ENCODE measurements around the gene IRF2BP2. TPM values are rescaled to one million over a fixed set of nuclear protein-coding genes. Genes with fewer than 3 reads are reported as not detected.

The IRF2BP2 gene
- total RNA-seq, 1 donor from 2014 or later: 199 TPM

DNA sequence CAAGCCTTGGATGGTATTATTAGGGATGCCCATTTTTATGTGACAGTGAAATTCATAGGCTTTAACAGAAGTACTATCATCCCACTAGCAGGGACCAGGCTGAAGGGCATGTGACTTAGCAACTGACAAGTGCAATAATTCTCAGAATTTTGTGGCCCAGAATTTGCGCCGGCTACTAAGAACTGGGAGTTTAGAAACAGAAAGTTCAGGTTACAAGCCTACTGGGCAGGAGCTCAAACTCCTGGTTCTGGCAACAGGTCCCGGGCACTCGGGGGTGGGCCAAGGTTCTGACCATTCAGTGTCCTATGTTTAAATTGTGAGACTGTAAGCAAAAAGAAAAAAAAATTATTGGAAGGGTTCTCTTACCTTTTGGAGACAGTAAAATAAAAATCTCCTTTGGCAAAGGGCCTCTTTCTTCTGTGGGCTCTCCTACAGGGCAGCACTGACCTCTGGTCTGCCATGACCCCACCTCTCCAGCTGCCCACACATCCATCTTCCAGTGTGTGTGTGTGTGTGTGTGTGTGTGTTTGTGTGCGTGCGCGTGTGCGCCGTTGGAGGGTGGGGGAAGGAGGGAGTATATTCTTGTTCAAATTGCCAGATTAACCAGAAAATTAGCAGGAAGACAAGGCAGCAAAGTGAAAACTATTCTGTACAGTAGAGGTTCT, 26.1 kb downstream of the IRF2BP2 start:
- TF ChIP-seq, protein P1, sequence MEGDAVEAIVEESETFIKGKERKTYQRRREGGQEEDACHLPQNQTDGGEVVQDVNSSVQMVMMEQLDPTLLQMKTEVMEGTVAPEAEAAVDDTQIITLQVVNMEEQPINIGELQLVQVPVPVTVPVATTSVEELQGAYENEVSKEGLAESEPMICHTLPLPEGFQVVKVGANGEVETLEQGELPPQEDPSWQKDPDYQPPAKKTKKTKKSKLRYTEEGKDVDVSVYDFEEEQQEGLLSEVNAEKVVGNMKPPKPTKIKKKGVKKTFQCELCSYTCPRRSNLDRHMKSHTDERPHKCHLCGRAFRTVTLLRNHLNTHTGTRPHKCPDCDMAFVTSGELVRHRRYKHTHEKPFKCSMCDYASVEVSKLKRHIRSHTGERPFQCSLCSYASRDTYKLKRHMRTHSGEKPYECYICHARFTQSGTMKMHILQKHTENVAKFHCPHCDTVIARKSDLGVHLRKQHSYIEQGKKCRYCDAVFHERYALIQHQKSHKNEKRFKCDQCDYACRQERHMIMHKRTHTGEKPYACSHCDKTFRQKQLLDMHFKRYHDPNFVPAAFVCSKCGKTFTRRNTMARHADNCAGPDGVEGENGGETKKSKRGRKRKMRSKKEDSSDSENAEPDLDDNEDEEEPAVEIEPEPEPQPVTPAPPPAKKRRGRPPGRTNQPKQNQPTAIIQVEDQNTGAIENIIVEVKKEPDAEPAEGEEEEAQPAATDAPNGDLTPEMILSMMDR (IDR thresholded peaks at IDR 0.05; ENCODE audit: partially characterized antibody, unreplicated experiment): no peak
- DNase-seq: no peak
- Mint-ChIP-seq H3K4me1 (ENCODE audit: low read depth, unreplicated experiment) (peaks cover 4% of the 10 kb centered on the region), H3K27ac (ENCODE audit: unreplicated experiment) (no peak overlapping the region), H3K4me3 (ENCODE audit: unreplicated experiment) (no peak overlapping the region), H3K27me3 (ENCODE audit: unreplicated experiment) (peaks cover 4% of the 10 kb centered on the region), H3K9me3 (ENCODE audit: unreplicated experiment) (peaks cover 2% of the 10 kb centered on the region), H3K36me3 (ENCODE audit: unreplicated experiment) (no peaks in the 10 kb centered on the region)

- Mint-ChIP-seq H3K27me3 (ENCODE audit: unreplicated experiment) (peaks cover 4% of the 10 kb centered on the region), H3K27ac (ENCODE audit: unreplicated experiment) (no peak overlapping the region), H3K36me3 (ENCODE audit: unreplicated experiment) (no peaks in the 10 kb centered on the region), H3K4me3 (ENCODE audit: unreplicated experiment) (no peak overlapping the region), H3K9me3 (ENCODE audit: unreplicated experiment) (peaks cover 2% of the 10 kb centered on the region), H3K4me1 (ENCODE audit: low read depth, unreplicated experiment) (peaks cover 4% of the 10 kb centered on the region)
- TF ChIP-seq, protein P1 (IDR thresholded peaks at IDR 0.05; ENCODE audit: partially characterized antibody, unreplicated experiment): no peak
- DNase-seq: no peak
Observed at GRCh38 chr1:234582681-234583301, 27.2 kb downstream of the IRF2BP2 start.

GRCh38 chr1:234582186-234582585, 27.8 kb downstream of the IRF2BP2 start:
- Mint-ChIP-seq H3K27ac (ENCODE audit: unreplicated experiment) (no peak overlapping the region), H3K9me3 (ENCODE audit: unreplicated experiment) (peaks cover 2% of the 10 kb centered on the region), H3K4me3 (ENCODE audit: unreplicated experiment) (no peak overlapping the region), H3K4me1 (ENCODE audit: low read depth, unreplicated experiment) (peaks cover 4% of the 10 kb centered on the region), H3K36me3 (ENCODE audit: unreplicated experiment) (no peaks in the 10 kb centered on the region), H3K27me3 (ENCODE audit: unreplicated experiment) (peaks cover 4% of the 10 kb centered on the region)
- no peak for DNase-seq
- TF ChIP-seq, protein P1 (IDR thresholded peaks at IDR 0.05; ENCODE audit: partially characterized antibody, unreplicated experiment): no peak

GRCh38 chr1:234581063-234581714, 28.8 kb downstream of the IRF2BP2 start:
- H3K4me3 Mint-ChIP-seq (ENCODE audit: unreplicated experiment): no peak overlapping the region
- peaks cover 2% of the 10 kb centered on the region for H3K9me3 Mint-ChIP-seq (ENCODE audit: unreplicated experiment)
- no peaks in the 10 kb centered on the region for H3K36me3 Mint-ChIP-seq (ENCODE audit: unreplicated experiment)
- H3K27ac Mint-ChIP-seq (ENCODE audit: unreplicated experiment): no peak overlapping the region
- TF ChIP-seq, protein P1 (IDR thresholded peaks at IDR 0.05; ENCODE audit: partially characterized antibody, unreplicated experiment): no peak
- H3K4me1 Mint-ChIP-seq (ENCODE audit: low read depth, unreplicated experiment): peaks cover 4% of the 10 kb centered on the region
- no peak for DNase-seq
- H3K27me3 Mint-ChIP-seq (ENCODE audit: unreplicated experiment): peaks cover 4% of the 10 kb centered on the region

- peaks cover 2% of the 10 kb centered on the region for H3K27me3 Mint-ChIP-seq (ENCODE audit: unreplicated experiment)
- no peak overlapping the region for H3K27ac Mint-ChIP-seq (ENCODE audit: unreplicated experiment)
- H3K36me3 Mint-ChIP-seq (ENCODE audit: unreplicated experiment): no peaks in the 10 kb centered on the region
- peaks cover 2% of the 10 kb centered on the region for H3K9me3 Mint-ChIP-seq (ENCODE audit: unreplicated experiment)
- DNase-seq: no peak
- no peaks in the 10 kb centered on the region for H3K4me1 Mint-ChIP-seq (ENCODE audit: low read depth, unreplicated experiment)
- no peak overlapping the region for H3K4me3 Mint-ChIP-seq (ENCODE audit: unreplicated experiment)
- TF ChIP-seq, protein P1 (IDR thresholded peaks at IDR 0.05; ENCODE audit: partially characterized antibody, unreplicated experiment): peak; percentile 45
Observed at GRCh38 chr1:234579967-234580366, 30.0 kb downstream of the IRF2BP2 start.

Data from glutamatergic neuron (in vitro differentiated cells).